Ramos (cell line): ENCODE data around the gene AMOTL1.

Experiments
- in situ Hi-C: fragments of 300-500 bp; cut with MboI; formaldehyde crosslinking; loops from one replicate; pipeline ENCODE4 v1.14.3; 2022; ENCODE audit warnings: low sequenced_read_pairs; ENCODE audit not compliant: unreplicated experiment

Gene AMOTL1

GRCh38 chr11:94870422-94870821 is 102.3 kb downstream of the AMOTL1 start:
- in situ Hi-C loops = no loop called here

DNA sequence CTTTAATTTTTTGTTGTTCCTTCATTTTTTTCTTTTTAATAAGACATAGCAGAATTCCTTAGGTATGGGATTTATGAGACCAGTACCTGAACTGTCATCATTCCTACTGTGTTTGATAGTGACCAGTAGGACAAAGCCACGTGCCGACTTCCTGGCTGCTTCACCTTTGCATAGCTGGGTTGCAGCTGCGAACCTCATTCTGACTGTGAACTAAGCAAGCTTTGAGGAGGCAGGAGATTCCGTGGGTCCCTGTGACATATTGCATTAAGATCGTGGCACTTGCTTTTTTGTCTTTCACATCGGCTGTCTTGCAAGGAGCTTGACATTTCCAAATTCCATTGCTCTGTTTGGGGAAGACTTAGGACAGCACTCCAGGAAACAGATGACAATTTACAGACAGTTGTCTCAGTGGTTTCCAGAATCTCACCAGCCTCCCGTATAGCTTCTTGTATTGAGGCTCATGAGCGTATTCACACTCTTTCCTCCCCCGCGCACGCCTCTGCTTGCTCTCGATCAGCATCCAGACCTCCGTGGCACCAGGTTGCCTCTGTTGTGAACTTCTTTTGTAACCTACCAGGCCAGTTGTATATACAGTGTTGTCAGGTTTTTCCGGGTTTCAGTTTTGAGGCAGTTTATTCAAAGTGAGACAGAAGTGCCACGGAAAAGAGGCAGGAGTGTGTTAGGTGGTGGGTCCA is 103.5 kb downstream of the AMOTL1 start:
- in situ Hi-C loops = no loop called here

DNA sequence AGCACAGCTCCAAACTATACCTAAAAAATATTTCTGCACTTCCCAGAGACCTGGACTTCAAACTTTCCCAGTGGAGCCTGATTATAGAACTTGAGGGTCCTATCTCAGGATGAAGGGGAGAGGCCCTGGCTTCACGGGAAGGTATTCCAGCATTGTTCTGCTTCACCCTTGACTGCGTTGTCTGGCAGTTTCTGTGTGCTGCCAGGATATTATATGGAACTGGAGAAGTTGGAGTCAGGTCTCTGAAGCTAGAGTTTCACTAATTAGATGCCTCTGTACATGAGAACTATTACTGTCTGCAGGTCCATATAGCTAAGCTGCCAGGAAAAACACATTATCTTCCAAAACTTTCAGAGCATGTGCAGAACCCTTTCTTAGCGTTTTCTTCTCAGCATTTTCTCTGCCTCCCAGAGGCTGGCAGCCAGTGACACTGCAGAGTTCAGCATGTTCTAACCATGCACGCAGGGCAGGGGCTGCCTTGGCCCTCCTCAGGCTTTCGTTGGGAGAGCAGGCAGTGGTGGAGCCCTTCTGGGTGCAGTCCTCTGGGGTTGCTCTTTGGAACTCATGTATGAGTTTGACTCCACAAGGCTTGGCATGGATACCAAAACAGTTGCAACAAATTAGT is 105.9 kb downstream of the AMOTL1 start:
- in situ Hi-C loops = no loop called here

DNA sequence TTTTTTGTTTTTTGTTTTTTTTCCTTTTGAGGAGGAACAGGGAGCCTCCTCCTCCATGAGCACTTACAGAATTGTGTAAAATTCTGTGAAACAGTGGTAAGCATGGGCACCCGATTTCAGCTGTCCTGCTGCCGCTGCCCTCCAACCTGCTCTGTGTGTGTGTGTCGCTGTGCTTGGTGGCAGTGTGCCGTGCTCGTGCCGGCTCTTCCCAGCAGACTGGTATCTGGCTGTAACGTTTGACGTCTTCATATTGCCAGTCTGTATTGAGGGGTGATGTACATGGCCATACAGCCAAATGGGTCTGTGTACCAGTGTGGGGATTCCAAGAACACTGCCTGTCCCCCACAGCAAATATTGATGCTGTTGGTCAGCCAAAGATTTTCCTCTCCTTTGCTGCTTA is 108.1 kb downstream of the AMOTL1 start:
- in situ Hi-C loops = no loop called here

GRCh38 chr11:94876645-94877442 is 108.7 kb downstream of the AMOTL1 start:
- in situ Hi-C loops = no loop called here

DNA sequence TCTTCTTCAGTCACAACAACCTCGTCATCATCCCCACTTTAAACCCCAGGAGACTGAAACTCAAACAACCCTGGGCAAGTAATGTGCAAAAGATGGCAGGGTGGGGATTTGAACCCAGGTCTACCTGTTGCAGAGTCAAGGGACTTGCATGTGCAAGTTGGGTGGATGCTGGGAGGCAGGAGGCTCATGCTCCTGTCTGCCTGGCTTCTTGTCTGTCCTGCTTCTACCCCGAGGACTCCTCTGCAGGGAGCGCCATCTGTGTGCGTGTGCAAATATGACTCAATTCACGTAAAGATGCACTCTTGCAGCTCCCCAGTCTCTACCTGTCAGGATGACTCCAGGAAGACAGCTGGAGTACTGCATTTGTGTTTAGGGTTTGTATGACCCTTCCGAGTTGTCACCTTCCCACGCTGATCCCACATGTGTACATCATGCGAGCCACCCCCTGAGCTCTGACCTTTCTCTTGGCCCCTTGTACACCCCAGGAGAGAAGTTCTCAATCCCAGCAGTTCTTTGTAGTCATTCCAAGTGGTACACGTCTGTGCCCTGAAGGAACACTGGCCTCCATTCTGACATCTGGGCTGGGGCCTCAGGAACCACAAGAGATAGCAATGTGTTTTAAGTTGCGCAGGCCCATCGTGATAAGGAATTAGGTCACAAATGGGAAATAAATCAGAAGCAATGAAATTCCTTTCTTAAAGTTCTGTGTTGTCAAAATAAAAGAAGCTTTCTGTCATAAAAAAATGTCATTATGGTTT is 109.5 kb downstream of the AMOTL1 start:
- in situ Hi-C loops = no loop called here

- in situ Hi-C loops = no loop called here
These were observed 110.8 kb downstream of the AMOTL1 start for GRCh38 chr11:94879006-94879405.

DNA sequence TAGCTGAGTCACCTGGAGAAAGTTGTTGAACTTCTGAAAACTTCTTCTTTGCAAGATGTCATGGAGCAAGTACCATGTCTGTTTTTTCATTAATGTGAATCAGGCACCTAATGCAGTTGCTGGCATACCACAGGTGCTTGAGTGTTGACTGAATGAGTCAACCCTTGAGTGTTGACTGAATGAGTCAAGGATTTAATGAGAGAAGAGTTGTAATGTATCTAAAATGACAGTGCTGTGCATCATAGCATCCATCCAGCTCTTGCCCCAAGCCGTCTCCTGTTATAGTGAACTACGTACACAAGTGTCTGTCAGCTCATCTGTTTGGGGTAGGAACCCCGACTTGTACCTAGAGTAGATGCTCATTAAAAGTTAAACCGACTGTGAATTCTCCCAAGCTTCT is 112.1 kb downstream of the AMOTL1 start:
- in situ Hi-C loops = no loop called here

DNA sequence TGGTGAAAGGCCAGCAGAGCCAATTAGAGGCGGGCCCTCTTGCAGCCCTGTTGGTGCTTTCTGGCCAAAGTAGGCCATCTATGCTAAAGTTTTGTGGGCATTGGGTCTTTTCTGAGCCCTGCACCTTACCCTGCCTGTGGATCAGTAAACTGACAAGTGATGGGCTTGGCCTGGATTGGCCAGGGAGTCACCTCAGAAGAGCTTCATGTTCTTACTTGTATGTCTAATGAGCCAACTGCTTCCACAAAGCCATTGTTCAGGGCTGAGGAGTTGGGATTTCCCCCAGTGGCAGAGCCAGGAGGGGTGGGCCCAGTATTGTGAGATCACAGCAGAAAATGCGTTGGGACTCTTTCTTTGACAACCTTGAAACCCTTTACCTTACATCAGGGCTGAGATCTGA is 114.8 kb downstream of the AMOTL1 start:
- in situ Hi-C loops = no loop called here

DNA sequence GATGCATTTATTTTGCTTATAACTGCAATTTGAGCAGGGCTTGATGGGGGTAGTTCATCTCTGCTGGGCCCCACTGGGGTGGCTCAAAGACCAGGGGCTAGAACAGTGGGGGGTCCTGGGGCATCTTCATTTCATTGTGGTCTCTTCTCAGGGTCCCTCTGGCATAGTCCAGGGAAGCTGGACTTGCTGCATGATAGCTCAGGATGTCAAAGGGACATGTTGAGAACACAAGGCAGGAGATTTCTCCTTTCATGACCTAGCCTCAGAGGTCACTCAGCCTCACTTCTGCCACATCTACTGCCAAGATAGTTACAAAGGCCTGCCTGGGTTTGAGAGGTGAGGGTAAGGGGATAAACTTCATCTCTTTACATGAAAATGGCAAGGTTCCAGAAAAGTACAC is 115.7 kb downstream of the AMOTL1 start:
- in situ Hi-C loops = no loop called here

- in situ Hi-C loops = no loop called here
These were observed 116.2 kb downstream of the AMOTL1 start for GRCh38 chr11:94884376-94884775.

DNA sequence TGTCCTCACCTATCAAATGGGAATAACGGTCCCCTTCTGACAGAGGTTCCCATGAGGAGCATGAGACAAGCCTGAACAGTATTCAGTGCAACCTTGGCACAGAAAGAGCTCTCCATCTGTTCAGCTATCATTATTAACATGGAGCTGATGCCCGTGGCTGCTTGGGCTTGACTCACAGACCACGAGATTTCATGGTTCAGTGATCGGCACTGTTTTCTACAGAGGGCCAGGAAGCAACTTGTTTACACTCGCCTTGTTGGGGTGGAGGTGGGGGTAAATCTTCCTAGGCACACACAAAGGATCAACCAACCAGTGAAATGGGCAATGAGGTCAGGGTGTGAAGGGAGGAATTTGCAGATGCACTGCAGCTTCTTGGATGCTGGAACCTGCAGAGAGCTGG is 117.0 kb downstream of the AMOTL1 start:
- in situ Hi-C loops = no loop called here

DNA sequence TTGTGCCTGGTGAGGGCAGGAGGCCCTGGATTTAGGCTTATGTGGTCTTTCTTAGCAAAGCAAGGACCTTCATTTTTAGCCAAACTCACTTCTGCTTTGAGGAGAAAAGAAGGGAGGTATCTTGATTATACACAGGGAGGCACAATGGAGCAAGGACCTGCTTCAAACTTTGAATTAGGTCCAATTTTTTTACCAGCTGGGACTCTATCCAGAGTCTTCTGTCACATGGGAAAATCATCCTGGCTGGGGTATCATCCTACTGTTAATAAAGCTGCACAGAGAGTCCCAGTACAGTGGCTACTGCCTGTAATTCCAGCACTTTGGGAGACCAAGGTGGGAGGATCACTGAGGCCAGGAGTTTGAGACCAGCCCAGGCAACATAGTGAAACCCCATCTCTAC is 117.4 kb downstream of the AMOTL1 start:
- in situ Hi-C loops = no loop called here

DNA sequence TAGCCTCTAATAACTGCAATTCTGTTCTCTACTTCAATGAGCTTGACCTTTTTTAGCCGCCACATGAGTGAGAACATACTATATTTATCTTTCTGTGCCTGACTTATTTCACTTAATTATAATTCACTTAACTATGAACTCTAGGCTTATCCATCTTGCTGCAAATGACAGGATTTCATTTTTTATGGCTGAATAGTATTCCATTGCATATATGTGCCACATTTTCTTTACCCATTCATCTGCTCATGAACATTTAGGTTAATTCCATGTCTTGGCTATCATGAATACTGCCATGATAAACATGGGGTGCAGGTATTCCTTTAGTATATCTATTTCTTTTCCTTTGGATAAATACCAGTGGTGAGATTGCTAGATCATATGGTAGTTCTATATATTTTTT is 120.0 kb downstream of the AMOTL1 start:
- in situ Hi-C loops = no loop called here

- in situ Hi-C loops = no loop called here
These were observed 127.3 kb downstream of the AMOTL1 start for GRCh38 chr11:94895451-94895850.

DNA sequence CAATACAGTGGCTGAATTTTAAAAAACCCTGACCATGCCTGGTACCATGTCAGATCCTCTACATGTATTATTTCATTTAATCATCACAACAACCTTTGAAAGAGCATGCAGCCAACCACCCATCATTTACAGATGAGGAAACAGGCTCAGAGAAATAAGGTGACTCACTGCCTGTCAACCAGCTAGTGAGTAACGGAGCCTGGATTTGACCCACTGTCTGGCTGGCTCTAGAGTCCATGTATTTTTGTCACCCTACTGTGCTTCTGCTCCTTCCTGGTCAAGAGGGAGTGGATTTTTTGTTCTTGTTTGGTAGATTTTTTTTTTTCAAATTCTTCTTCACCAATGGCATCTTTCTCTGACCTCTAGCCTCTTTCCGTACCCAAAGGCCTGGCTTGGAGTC is 127.8 kb downstream of the AMOTL1 start:
- in situ Hi-C loops = no loop called here

DNA sequence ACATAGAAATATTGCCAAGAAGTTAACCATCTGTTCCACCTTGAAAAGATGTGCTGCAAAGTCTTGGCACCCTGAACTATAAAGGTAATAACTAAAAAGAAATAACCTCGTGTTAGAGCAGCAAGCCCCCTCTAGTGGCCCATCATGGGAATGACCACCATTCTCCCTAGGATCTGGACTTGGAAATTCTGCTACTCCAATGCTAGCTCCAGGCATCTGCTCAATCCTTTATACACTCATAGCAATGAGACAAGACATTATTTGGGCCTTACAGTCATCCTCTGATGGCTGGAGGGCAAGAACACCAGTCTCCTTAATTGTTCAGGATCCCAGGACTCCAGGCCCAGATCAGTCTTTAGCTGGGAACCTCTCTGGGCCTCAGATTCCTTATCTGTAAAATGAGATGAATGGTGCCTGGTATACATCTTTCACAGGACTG is 129.2 kb downstream of the AMOTL1 start:
- in situ Hi-C loops = no loop called here

- in situ Hi-C loops = no loop called here
These were observed 139.1 kb downstream of the AMOTL1 start for GRCh38 chr11:94907226-94907625.

DNA sequence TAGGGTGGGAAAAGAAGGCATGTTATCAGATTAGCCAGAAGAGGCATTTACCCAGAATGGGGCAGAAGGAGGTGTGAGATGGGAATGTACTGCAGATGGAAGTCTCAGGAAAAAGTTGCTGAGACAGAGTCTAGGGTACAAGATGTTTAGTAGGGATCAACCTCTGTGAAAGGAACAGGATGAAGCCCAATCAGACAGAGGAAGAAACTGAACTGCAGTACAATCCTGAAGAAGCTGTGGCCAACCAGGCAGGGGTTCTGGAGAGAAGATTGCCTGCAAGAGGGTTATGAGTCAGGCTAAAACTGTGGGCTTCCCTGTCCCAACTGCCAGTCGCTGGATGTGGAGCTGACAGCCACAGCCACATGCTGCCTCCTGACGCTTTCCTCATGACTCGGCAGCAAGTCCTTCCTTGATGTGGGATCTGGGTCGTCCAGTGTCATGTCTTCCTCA is 141.2 kb downstream of the AMOTL1 start:
- in situ Hi-C loops = no loop called here

- in situ Hi-C loops = no loop called here
These were observed 142.1 kb downstream of the AMOTL1 start for GRCh38 chr11:94910270-94910669.

DNA sequence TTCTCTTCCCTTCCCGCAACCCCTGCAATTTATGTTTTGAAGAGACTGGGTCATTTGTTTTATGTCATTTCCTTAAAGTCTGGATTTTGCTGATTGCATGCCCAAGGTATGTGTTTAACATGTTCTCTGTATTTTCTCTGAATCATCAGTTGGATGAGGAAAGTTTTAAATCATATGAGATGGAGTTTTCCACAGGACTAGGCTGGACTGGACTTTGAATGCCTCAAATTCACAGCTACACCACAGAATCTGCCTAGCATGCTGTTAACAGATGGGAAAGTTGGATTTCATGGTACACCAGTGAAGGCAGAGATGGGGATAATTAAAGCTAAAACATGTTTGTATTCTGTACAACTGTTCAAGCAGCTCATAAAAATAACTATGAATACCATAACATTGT is 142.6 kb downstream of the AMOTL1 start:
- in situ Hi-C loops = no loop called here
